ENCODE data around the gene COL5A2. TPM values are rescaled to one million over a fixed set of nuclear protein-coding genes. Genes with fewer than 3 reads are reported as not detected.

Gene COL5A2
- total RNA-seq, 1 donor from 2014 or later, result 607 TPM

DNA sequence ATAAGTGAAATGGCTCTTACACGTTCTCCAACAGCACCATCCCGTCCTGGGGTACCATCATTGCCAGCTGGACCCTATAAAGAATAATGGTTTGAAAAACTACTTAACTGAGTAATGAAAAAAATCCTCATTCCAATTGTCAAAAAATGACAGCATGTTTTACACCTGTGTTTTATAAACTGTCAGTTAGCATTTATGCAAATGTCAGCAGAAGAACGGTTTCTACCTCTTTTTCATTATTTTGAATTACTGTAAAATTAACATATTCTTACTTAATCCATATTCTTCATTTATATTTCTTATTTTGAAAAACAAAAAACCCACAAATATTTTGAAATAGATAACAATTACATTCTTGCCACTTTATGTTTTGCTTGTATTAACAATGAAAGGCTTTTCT is 131.4 kb downstream of the COL5A2 start:
- DNase-seq, result no peak

DNA sequence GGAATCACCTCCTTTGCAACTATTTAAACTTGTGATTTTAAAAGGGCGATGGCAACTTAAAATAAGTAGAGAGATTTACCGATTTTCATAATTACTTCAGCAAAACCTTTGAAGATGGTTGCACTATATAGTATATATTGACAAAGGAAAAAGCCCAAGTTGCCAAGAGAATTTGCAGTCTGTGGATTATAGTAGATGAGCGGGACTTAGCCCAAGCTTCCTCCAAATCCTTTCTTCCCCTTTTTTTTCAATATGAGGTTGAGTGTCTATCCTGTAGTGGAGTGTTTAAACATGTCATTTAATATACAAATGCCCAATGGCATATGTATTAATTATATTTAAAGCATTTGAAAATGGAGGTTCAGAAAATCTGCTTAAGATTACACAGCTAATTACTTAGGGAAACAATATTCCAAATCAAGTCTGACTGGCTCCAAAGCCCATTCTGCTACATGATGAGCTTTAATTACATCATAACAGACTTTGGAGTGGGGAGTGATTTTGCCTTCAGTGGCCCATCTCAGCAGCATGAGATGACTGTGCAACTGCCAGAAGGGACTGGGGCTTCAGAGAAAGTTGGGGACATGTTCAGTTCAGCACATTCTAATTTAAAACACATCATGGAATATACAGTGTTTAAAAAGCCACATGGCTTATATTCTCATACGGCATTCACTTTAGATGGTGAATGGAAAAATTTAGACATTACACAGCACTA is 132.2 kb downstream of the COL5A2 start:
- no peak for DNase-seq

DNA sequence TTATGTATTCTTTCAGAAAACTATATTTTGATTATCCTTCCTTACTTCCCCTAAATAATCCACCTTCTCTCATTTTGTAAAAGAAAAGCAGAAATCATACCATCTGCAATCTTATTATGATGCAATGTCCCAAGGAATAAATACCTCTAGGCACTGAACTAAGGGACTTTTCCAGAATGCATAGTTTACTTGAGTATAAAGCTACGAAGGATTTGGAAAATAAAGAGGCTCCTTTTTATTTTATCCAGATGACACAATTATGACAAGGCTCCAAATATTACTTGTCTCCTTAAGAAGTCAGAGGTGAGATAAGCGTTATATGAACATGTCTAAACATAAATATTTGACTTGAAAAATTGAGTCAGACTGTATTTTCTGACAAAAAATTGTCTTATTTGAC is 133.2 kb downstream of the COL5A2 start:
- no peak for DNase-seq

DNA sequence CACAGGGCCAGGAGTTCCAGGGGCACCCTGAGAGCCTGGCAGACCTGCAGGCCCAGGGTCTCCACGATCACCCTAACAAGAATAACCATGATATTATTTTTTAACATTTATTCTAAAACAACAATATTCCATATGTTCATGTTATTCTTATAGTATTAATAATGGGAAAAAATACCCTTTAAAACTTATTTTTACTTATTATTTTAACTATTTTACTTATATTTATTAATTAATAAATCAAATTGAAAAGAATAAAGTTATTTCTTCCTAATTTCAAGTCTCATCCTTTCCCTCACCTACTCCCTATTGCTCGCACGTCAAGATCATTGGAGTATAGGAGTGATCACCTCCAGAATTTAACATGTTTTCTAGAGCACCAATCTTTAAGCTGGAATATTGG is 133.7 kb downstream of the COL5A2 start:
- no peak for DNase-seq

DNA sequence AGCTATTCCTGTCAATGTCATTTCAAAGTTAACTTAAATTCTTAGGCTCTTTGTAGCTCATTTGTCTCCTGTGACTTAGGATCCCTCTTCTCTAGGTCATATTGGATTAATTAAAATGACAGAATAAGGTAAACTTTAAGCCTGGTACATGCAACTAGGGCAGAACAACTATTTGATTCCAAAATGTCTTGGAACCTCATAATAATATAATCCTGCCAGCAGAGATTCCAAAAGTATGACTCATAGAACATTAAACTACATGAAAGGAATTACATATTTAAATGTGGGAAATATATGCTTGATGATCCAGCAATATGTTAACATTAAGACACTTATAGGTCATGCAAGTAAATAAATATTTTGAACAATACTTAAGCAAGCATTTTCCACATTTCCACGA is 142.0 kb downstream of the COL5A2 start:
- DNase-seq, result no peak

DNA sequence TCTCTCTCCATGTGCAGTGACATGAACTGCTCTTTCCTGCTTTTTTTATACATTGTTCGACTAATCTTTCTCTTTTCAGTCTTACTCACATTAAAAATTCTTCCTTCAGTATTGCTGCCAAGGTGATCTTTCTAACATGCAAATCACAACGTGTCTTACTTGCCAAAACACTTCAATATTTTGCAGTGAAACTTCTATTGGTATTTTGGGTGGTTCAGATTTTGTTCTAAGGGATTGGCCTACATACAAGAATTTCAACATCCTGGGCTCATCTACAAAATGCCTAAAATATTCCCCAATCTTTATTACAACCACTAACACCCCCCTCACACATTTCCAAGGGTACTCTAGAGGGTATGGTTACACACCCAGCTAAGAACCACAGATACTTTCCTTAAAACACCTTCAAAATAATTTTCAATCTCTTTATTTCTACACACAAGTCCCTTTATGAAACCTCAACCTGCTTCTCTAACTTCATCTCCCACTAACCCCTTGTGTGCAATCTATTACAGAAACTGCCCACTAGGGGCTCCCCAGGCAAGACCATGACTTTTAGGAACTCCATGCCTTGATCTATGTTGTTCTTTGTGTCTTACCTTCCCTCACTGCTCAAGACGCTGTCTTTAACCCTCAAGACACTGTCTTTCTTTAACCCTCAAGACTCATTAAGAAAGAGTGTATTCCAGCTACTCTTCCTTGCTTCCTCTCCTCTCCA is 154.5 kb downstream of the COL5A2 start:
- no peak for DNase-seq

DNA sequence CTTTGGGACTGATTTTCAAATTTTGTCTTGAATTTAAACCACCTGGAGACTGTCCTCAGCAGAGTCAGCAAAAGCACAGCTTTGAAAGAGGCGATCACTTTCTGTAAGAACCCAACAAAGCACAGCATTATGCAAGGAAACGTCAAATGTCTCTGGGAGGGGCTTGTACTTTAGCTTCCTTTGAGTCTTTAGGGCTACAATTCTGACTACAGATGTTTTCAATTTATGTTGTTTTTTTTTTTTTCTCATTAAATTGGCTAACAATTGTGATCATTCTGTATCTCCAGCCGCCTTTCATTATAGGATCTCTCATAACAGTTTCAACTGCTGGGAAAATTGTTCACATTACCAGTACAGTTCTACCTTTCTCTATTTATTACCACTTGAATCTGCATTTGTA is 157.1 kb downstream of the COL5A2 start:
- DNase-seq, result peak; percentile 72

DNA sequence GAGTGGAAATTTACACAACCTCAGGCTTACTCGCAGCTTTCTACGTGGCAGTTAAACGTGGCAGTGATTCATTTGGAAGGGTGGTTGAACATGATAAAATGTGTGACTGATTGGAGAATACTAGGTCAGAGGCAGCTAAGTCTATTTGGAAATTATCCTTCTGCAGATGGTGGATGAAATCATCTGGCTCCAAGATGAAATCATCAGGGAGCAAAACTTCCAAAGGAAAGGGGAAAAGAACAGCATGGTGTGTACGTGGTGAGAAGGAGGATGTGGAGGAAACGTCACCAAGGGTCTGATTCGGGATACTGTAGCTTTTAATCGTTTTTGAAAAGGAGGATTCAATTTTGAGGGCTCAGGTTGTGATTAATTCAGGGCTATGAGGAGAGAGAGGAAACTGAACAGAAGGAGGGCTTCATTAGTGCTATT is 157.5 kb downstream of the COL5A2 start:
- peak; percentile 74 for DNase-seq

DNA sequence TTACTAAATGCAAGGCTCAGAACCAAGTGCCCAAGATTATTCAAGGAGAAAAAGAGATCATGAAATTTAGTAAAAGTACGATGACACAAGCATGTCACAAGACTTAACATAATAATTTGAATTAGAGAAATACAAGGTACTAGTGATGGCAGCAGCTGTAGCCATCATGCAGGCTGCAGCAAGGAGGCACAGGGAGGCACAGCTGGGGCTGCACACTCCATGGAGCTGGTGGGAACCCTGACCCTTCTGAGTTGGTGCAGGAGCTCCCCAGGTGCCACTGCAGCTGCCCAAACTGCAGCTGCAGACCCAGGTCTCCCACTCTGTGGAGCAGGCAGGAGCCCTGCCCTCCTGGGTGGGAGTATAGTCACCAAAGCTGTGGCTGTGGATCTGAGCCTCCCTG is 159.4 kb downstream of the COL5A2 start:
- no peak for DNase-seq

DNA sequence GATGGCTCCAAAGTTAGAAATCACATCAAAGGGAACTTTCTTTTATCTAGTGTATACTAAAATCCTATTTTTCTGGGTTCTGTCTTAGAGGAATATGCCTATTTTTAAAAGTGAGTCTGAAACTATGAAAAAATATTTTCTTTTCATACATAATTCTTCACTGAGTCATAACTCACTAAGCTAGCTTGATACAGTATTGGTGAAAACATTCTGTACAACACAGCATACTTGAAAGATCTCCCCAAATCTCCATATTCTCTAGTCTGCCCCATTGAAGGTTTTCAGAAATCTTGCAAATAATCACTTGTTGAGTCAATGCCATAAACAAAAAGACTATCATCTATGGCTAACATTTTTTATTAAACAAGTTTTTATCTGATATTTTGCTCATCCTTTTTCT is 160.9 kb downstream of the COL5A2 start:
- DNase-seq, result no peak

DNA sequence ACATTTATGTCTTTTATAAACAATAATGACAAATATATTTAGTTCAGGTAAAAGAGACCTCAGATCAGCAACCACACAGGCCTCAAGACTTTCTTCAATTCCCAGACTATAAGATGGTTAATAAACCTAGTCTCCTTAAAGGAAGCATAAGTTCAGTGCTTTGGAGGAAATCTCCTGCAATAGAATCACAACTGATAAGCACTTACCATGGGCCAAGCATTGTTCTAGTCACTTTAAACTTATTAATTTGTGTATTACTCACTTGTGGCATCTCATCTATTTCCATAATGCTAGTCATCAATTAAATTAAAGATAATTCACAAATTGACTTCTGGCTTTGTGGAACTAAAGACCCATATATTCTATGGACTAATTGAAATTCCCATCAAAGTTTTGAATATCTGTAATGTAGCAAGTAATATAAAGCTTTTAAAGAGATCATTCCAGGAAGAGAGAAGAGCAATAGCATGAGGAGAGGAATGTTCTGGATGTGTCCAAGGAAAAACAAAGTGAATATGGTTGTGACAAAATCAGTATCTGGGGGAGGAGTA is 163.2 kb downstream of the COL5A2 start:
- no peak for DNase-seq

DNA sequence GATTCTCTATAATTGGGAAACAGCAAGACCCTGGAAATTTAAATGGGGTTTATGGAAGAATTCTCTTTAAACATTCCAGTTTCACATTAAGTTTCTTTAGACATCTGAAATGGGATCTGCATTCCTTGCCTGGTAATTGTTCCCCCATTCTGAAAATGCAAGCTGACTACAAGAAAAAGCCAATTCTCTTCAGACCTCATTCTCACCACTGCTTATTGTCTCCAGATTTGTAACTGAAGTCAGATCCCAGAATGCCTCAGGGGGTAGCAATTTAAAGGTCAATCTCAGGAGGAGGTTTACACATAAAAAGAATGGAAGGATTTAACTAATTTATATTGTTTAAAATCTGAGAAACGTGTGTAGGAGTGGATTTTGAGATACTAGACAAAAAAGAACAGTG is 164.2 kb downstream of the COL5A2 start:
- peak; percentile 37 for DNase-seq

DNA sequence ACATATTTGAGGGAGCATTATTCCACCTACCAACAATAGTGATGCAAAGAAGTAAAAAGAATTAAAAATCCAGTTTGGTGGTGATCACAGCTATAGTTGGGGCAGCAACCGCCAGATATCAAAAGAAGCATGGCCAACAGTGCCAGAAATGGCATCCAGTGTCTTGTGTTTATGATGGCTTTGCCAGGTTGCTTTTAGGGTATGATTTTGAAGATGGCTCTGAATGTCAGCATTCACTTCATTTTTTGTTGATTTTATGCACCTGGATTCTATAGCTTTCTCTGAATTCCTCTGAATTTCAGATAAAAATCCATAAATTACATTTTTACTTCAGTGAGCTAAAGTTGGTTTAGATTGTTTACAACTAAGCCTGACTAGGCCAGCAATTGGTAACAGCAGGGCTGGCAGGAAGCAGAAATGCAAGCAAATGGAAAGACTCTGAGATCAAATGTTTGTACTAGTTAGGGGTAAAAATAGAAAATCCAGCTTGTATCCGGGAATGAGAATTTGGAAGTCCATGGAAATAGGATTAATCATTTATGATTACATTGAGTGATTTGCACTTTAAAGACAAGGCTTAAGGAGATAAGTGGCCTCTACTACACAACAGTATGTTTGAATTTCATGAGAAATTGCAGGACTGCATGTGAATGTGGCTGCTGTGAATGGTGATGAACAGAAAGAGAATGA is 165.0 kb downstream of the COL5A2 start:
- peak; percentile 59 for DNase-seq

DNA sequence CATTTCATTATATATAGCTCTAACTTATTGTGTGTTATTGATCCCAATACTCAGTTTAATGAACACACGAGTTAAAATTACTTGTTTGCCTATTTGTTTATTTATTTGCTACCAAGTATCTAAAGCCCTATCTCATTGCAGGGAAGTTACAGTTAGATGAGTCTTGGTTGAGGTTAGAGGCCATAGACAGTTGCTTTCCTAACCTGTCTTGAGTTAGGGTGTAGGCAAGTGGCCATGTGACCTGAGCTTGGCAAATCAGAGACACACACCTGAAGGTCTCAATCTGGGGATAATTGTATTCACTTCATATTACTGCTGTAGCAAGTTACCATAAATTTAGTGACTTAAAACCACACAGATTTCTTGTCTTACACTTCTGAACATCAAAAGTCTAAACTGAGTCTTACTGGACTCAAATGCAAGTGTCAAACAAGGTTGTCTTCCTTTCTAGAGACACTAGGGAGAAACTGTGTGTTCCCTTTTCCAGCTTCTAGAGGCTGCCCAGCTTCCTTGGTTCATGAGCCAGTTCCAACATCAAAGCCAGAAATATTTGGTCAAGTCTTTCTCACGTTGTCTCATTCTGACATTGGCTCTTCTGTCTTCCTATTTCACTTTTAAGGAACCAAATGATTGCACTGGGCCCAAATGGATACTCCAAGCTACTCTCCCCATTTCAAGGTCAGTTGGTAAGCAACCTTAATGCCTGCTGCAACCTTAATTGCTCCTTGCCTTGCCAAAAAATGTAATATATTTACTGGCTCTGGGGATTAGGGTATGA is 165.7 kb downstream of the COL5A2 start:
- peak; percentile 31 for DNase-seq

DNA sequence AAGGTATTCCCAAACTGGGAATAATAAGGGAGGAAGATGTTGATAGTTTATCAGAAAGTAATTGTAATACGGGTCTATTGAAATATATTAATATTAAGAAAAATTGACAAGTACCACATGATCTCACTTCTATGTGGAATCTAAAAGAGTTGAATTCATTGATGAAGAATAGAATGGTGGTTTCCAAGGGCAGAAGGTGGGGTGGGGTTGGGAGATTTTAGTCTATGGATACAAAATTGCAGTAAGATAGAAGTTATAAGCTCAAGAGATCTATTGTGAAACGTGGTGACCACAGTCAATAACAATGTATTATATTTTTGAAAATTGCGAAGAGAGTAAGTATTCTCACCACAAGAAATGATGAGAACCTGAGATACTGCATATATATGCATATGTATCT is 166.5 kb downstream of the COL5A2 start:
- DNase-seq, result no peak

DNA sequence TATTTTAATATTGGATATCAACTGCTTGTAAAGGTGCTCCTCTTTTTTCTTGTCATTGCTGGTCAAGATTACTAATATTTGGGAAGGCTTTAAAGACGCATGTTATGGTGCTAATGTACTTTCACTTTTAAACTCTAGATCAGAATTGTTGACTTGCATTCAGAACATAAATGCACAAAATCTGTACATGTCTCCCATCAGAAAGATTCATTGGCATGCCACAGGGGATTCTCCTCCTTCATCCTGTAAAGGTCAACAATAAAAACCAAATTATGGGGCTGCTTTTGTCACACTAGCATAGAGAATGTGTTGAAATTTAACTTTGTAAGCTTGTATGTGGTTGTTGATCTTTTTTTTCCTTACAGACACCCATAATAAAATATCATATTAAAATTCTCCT is 167.2 kb downstream of the COL5A2 start:
- no peak for DNase-seq

DNA sequence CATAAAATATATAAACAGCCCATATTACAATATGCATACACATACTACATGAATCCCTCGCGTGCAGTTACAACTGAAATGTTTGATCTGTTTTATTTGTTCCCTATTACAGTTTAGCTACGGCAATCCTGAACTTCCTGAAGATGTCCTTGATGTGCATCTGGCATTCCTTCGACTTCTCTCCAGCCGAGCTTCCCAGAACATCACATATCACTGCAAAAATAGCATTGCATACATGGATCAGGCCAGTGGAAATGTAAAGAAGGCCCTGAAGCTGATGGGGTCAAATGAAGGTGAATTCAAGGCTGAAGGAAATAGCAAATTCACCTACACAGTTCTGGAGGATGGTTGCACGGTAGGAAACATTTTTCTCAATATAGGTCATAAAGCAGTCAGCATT is 169.0 kb downstream of the COL5A2 start:
- no peak for DNase-seq

DNA sequence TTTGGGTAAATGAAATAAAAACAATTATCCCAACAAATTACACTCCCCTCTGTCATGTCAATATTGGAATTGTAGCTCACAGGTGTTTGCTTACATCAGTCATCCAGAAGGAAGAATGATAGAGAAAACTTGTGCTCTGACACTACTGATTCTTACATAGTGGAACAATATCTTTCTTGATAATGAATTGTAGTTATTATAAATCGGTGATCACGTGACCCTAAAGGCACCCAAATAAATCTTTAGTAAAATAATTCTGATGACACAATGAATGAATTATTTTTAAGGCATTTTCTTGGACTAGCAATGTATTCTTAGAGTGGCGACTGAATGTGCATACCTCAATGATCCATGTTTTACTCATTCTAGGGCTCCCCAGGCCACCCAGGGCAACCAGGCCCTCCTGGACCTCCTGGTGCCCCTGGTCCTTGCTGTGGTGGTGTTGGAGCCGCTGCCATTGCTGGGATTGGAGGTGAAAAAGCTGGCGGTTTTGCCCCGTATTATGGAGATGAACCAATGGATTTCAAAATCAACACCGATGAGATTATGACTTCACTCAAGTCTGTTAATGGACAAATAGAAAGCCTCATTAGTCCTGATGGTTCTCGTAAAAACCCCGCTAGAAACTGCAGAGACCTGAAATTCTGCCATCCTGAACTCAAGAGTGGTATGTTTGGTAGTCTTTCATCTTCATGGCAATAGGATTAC is 170.9 kb downstream of the COL5A2 start:
- DNase-seq, result no peak

DNA sequence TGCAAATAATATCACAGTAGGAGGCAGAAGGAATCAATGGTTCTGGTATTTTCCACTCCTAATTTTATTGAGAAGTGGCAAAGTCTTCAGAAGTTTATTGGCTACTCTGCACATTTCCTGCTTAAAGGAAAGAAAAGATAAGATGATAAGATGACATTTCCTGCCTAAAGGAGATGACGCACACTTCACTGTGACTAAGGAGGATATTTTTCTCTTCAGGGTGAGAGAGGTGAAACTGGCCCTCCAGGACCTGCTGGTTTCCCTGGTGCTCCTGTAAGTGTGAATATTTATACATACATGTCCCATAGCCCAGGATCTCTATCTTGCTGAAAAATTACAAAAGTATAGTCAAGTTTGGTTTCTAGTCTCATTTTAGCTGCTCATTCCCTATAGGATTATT is 177.5 kb downstream of the COL5A2 start:
- DNase-seq, result no peak

DNA sequence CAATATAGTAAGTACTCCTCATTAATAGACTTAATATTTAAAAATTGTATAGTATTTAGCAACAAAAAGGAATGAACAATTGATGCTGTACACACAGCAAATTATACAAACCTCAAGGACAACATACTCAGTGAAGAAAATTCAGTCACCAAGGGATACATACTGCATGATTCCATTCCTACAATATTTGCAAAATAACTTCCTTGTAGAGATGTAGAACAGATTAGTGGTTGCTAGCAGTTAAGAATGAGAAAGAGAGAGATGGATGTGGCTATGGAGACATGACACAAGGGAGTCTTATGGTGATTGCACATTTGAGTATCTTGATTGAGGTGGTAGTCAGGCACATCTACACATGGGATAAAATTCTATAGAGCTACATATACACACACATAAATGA is 179.3 kb downstream of the COL5A2 start:
- DNase-seq, result no peak

DNA sequence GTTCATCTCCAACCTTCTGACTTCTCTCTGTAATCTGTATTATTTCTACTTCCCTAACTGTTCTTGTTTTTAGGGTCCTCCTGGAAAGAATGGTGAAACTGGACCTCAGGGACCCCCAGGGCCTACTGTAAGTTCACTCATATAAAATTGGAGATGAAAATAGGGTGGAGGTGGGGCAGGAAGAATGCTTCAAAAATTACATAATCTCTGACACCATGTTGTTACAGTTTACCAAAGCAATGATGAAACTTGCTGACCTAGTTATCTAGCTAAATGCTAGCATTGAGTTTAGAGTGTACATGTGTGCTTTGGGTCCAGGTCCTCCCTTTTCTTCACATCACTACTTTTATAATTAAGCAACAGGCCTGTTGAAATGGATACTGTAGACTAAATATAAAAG is 182.3 kb downstream of the COL5A2 start:
- no peak for DNase-seq

DNA sequence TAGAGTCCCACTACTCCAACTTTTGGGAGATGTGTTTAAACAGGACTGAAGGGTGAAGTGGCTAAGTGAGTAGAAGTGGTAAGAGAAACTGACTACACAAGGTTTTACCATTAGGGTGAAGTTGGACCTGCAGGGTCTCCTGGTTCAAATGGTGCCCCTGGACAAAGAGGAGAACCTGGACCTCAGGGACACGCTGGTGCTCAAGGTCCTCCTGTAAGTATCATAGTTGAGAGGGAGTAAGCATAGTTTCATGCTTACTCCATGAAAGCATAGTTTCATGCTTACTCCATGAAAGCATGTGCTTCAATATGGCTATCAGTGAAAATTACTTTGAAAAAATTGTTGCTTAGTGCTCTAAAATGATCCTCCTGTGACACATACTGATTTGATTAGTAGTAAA is 186.3 kb downstream of the COL5A2 start:
- DNase-seq, result no peak
